Coronary artery (tissue), 2 donors: ENCODE measurements around the gene SLC25A22.

Source experiments
- DNase-seq: peaks from one replicate; pipeline ENCODE4 v3.0.0-alpha.2; 2017; ENCODE audit warnings: low spot score
- H3K27ac ChIP-seq, 2 donors: fragments of 200-600 bp; sonication (generic); one replicate each; pipeline ENCODE4 v1.5.1; 2016 to 2019
- H3K4me3 ChIP-seq: fragments of 200-600 bp; sonication (generic); 2 replicates; pipeline ENCODE4 v1.5.1; 2016; ENCODE audit warnings: mild to moderate bottlenecking, moderate library complexity
- CTCF ChIP-seq: fragments of 200-600 bp; sonication (generic); IDR thresholded peaks from one replicate; pipeline ENCODE4 v1.5.1; 2019; ENCODE audit warnings: antibody characterized with exemption

The SLC25A22 gene

GRCh38 chr11:837990-838307, 39.9 kb upstream of the SLC25A22 start:
- peak overlapping the region in 1 of 2 donors; percentile 68 for H3K27ac ChIP-seq

GRCh38 chr11:837189-837989, 39.3 kb upstream of the SLC25A22 start:
- no peak overlapping the region for H3K4me3 ChIP-seq
- H3K27ac ChIP-seq: peak overlapping the region in 1 of 2 donors; percentile 68
- DNase-seq: no peak
- TF ChIP-seq CTCF: no peak

More at GRCh38 chr11:837990-838307, 39.9 kb upstream of the SLC25A22 start:
- H3K4me3 ChIP-seq: no peak overlapping the region
- TF ChIP-seq CTCF: no peak
- DNase-seq: no peak

- no peak for DNase-seq
- no peak overlapping the region for H3K4me3 ChIP-seq
- TF ChIP-seq CTCF: no peak
- peak overlapping the region in 1 of 2 donors; percentile 68 for H3K27ac ChIP-seq
Measured at GRCh38 chr11:836700-837099, 38.6 kb upstream of the SLC25A22 start.

- DNase-seq: no peak
- Histone ChIP-seq H3K4me3 (no peak overlapping the region), H3K27ac (peak overlapping the region; percentile 68 to 92)
- no peak for TF ChIP-seq CTCF
Measured at GRCh38 chr11:836274-836673, 38.2 kb upstream of the SLC25A22 start.

GRCh38 chr11:834371-835316, 36.6 kb upstream of the SLC25A22 start:
- Histone ChIP-seq H3K27ac (peak overlapping the region; percentile 92 to 99), H3K4me3 (peak overlapping the region; percentile 76)
- peak; percentile 94 for DNase-seq
- TF ChIP-seq CTCF: no peak

- peak overlapping the region; percentile 92 to 99 for H3K27ac ChIP-seq
Measured at GRCh38 chr11:833849-834311, 35.8 kb upstream of the SLC25A22 start.

More at GRCh38 chr11:833849-834311, 35.8 kb upstream of the SLC25A22 start:
- peak overlapping the region; percentile 76 for H3K4me3 ChIP-seq
- no peak for TF ChIP-seq CTCF
- no peak for DNase-seq
